Fibroblast of lung (primary cell): Measurements from ENCODE around the gene SYTL1. TPM values are rescaled to one million over a fixed set of nuclear protein-coding genes. Genes with fewer than 3 reads are reported as not detected.

Source experiments
- DNase-seq, 2 donors: peaks; one replicate each; pipeline versions ENCODE4 v3.0.0 to v3.0.0-alpha.2; 2010; ENCODE audit warnings: low read depth in 2 of 2
- H2AFZ ChIP-seq: 2 replicates; pipeline ENCODE4 v1.5.1; 2012; ENCODE audit warnings: low read length, control low read depth, inconsistent platforms
- H3K27ac ChIP-seq: 2 replicates; pipeline ENCODE4 v1.5.1; 2011; ENCODE audit warnings: low read length, control low read depth; ENCODE audit not compliant: insufficient read depth
- H3K27me3 ChIP-seq: 2 replicates; pipeline ENCODE4 v1.5.1; 2011; ENCODE audit warnings: mild to moderate bottlenecking, low read length; ENCODE audit not compliant: control insufficient read depth, insufficient read depth
- H3K36me3 ChIP-seq: 2 replicates; pipeline ENCODE4 v1.5.1; 2011; ENCODE audit warnings: low read length; ENCODE audit not compliant: control insufficient read depth, insufficient read depth
- H3K4me1 ChIP-seq: 2 replicates; pipeline ENCODE4 v1.5.1; 2011; ENCODE audit warnings: low read length; ENCODE audit not compliant: control insufficient read depth, insufficient read depth; ENCODE audit errors: extremely low read depth
- H3K4me2 ChIP-seq: 2 replicates; pipeline ENCODE4 v1.5.1; 2011; ENCODE audit warnings: low read length, control low read depth; ENCODE audit not compliant: insufficient read depth; ENCODE audit errors: extremely low read depth
- H3K4me3 ChIP-seq, 4 experiments: fragments of 200-600 bp in 1 of 4; sonication (generic) in 1 of 4; replicated peaks in 1 of 4; 2 replicates each; pipeline ENCODE4 v1.5.1; 2011 to 2016; ENCODE audit warnings: low read length in 4 of 4, low read depth in 3 of 4, mild to moderate bottlenecking in 3 of 4, control low read depth in 2 of 4, inconsistent platforms in 1 of 4, mixed read lengths in 1 of 4; ENCODE audit not compliant: insufficient read depth in 1 of 4; ENCODE audit errors: control extremely low read depth in 1 of 4
- H3K79me2 ChIP-seq: 2 replicates; pipeline ENCODE4 v1.5.1; 2012; ENCODE audit warnings: mild to moderate bottlenecking, low read length, inconsistent platforms; ENCODE audit not compliant: control insufficient read depth, insufficient read depth
- H3K9ac ChIP-seq: 2 replicates; pipeline ENCODE4 v1.5.1; 2011; ENCODE audit warnings: mild to moderate bottlenecking, low read length, control low read depth; ENCODE audit not compliant: insufficient read depth
- H3K9me3 ChIP-seq: 2 replicates; pipeline ENCODE4 v1.5.1; 2012; ENCODE audit warnings: low read depth, low read length; ENCODE audit not compliant: control insufficient read depth, insufficient read depth
- H4K20me1 ChIP-seq: 2 replicates; pipeline ENCODE4 v1.5.1; 2011; ENCODE audit warnings: low read length; ENCODE audit not compliant: control insufficient read depth, insufficient read depth; ENCODE audit errors: extremely low read depth
- EZH2 ChIP-seq: IDR thresholded peaks from 2 replicates; pipeline ENCODE4 v1.5.1; 2012; ENCODE audit warnings: low read length, control low read depth, mild to moderate bottlenecking; ENCODE audit errors: missing control alignments
- polyA plus RNA-seq, 2 donors: library from polyadenylated mRNA; depleted of rRNA in 1 of 2; stranded (reverse) in 1 of 2; unstranded in 1 of 2; fragments of >200 nt; gene quantifications; 2 replicates each; pipeline ENCODE4 v1.2.1, GENCODE V29; 2011 to 2012; ENCODE audit warnings: missing spikeins in 1 of 2
- total RNA-seq: library from RNA; depleted of rRNA; stranded (reverse); fragments of >200 nt; gene quantifications from 2 replicates; pipeline ENCODE4 v1.2.1, GENCODE V29; 2014
- TF ChIP-seq, protein P1 (sequence below), 2 donors: IDR thresholded peaks in 1 of 2; conservative IDR thresholded peaks in 1 of 2; 1 replicate in 1 of 2; 2 replicates in 1 of 2; pipeline ENCODE4 v1.5.1; 2011 to 2012; ENCODE audit warnings: low read length in 2 of 2, control low read depth in 1 of 2, inconsistent platforms in 1 of 2, low read depth in 1 of 2, mild to moderate bottlenecking in 1 of 2

The SYTL1 gene
- total and polyA plus RNA-seq, 2 donors (not counting 1 experiment from before 2014, with no cell fraction given): 0.02 to 0.17 TPM

- peak; percentile 96 to 99 for DNase-seq
- H3K79me2 ChIP-seq: no peaks in the 10 kb centered on the region
- H3K4me3 ChIP-seq: no peak overlapping the region
- no peak overlapping the region for H2AFZ ChIP-seq
- TF ChIP-seq, protein P1, sequence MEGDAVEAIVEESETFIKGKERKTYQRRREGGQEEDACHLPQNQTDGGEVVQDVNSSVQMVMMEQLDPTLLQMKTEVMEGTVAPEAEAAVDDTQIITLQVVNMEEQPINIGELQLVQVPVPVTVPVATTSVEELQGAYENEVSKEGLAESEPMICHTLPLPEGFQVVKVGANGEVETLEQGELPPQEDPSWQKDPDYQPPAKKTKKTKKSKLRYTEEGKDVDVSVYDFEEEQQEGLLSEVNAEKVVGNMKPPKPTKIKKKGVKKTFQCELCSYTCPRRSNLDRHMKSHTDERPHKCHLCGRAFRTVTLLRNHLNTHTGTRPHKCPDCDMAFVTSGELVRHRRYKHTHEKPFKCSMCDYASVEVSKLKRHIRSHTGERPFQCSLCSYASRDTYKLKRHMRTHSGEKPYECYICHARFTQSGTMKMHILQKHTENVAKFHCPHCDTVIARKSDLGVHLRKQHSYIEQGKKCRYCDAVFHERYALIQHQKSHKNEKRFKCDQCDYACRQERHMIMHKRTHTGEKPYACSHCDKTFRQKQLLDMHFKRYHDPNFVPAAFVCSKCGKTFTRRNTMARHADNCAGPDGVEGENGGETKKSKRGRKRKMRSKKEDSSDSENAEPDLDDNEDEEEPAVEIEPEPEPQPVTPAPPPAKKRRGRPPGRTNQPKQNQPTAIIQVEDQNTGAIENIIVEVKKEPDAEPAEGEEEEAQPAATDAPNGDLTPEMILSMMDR (conservative IDR thresholded peaks at IDR 0.05 in 1 of 2, IDR thresholded peaks at IDR 0.05 in 1 of 2; ENCODE audit: low read depth in 1 of 2, low read length in 2 of 2): no peak
- no peak for TF ChIP-seq EZH2
- H3K4me1 ChIP-seq: peaks cover 31% of the 10 kb centered on the region
- H3K27ac ChIP-seq: peak overlapping the region; percentile 92
- peak overlapping the region; percentile 48 for H3K4me2 ChIP-seq
- no peaks in the 10 kb centered on the region for H3K9me3 ChIP-seq
- H3K27me3 ChIP-seq: no peaks in the 10 kb centered on the region
- H3K9ac ChIP-seq: peak overlapping the region; percentile 51
- H3K36me3 ChIP-seq: peaks cover 4% of the 10 kb centered on the region
- H4K20me1 ChIP-seq: no peaks in the 10 kb centered on the region
These were observed 42.2 kb upstream of the SYTL1 start for GRCh38 chr1:27299385-27300271.

- Histone ChIP-seq H3K4me3 (no peak overlapping the region), H3K4me1 (peaks cover 31% of the 10 kb centered on the region), H3K27ac (peak overlapping the region; percentile 92), H4K20me1 (no peaks in the 10 kb centered on the region), H2AFZ (no peak overlapping the region), H3K9ac (peak overlapping the region; percentile 32), H3K79me2 (no peaks in the 10 kb centered on the region), H3K4me2 (peak overlapping the region; percentile 66), H3K36me3 (peaks cover 4% of the 10 kb centered on the region), H3K9me3 (no peaks in the 10 kb centered on the region), H3K27me3 (no peaks in the 10 kb centered on the region)
- TF ChIP-seq, protein P1 (conservative IDR thresholded peaks at IDR 0.05 in 1 of 2, IDR thresholded peaks at IDR 0.05 in 1 of 2; ENCODE audit: low read depth in 1 of 2, low read length in 2 of 2): peak; percentile 89 to 99
- no peak for TF ChIP-seq EZH2
- DNase-seq: peak; percentile 92 to 94
These were observed 41.3 kb upstream of the SYTL1 start for GRCh38 chr1:27300341-27301051.

DNA sequence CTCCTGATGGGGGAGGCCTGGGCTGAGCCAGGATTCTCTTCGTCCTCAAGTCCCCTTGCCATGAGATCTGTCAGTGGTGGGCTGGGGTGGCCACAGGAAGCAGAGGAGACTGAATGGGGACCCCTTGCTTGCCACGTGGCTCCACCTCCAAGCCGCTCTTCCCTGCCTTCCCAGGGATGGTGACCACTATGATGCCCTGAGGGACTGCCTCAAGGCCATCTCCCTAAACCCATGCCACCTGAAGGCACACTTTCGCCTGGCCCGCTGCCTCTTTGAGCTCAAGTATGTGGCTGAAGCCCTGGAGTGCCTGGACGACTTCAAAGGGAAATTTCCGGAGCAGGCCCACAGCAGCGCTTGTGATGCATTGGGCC is 40.8 kb upstream of the SYTL1 start:
- Histone ChIP-seq H3K36me3 (peaks cover 4% of the 10 kb centered on the region), H3K79me2 (no peaks in the 10 kb centered on the region), H3K27ac (peak overlapping the region; percentile 92), H3K9me3 (no peaks in the 10 kb centered on the region), H3K9ac (peak overlapping the region; percentile 21), H2AFZ (peak overlapping the region; percentile 70), H4K20me1 (no peaks in the 10 kb centered on the region), H3K4me3 (no peak overlapping the region), H3K4me2 (no peak overlapping the region), H3K4me1 (peaks cover 31% of the 10 kb centered on the region), H3K27me3 (no peaks in the 10 kb centered on the region)
- TF ChIP-seq EZH2: no peak
- TF ChIP-seq, protein P1 (conservative IDR thresholded peaks at IDR 0.05 in 1 of 2, IDR thresholded peaks at IDR 0.05 in 1 of 2; ENCODE audit: low read depth in 1 of 2, low read length in 2 of 2): no peak
- DNase-seq: no peak
